ENCODE results near the gene LIME1. TPM values are rescaled to one million over a fixed set of nuclear protein-coding genes. Genes with fewer than 3 reads are reported as not detected.
"Not testable (repeated sequence)": the region's sequence is repeated elsewhere in the genome, so short reads cannot be mapped to it uniquely, and the experiment has no call there.

LIME1 gene
- total RNA-seq, 3 donors from 2014 or later, result 7.1 to 10.4 (median 9.3) TPM

DNA sequence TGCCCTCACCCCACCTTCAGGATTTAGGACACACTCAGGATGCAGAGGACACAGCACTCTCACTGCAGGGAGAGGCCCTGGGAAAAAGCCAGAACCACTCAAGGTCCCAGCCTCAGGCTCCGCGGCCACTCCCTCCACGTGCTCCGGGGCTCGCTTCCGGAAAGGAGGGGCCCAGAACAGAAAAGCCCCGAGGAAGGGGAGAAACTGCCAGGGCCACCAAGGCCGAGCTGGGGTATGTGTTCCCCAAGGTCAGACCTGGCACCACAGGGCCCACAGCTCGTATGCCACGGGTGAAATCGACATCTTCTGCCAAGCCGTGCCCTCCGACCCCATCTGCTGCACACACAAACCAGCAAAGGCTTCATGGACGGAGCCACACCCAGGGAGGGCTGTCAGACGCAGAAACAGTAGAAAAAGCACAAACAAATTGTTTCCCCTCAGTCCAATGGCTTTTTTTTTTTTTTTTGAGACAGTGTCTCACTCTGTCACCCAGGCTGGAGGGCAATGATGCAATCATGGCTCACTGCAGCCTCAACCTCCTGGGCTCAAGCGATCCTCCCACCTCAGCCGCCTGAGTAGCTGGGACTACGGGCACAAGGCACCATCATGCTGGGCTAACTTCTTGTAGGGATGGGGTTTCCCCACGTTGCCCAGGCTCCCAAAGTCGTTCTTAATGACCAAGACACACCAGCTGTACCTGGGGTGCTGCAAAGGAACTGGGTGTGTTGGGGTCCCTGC, 36.5 kb downstream of the LIME1 start:
- no peaks in the 10 kb centered on the region for H3K36me3 Mint-ChIP-seq (ENCODE audit: insufficient read depth)
- ATAC-seq, result no peak
- H3K4me1 Mint-ChIP-seq (ENCODE audit: low read depth), result peaks cover 2% of the 10 kb centered on the region
- no peak for DNase-seq
- H3K9me3 Mint-ChIP-seq, result no peaks in the 10 kb centered on the region
- H3K4me3 Mint-ChIP-seq, result no peak overlapping the region
- no peaks in the 10 kb centered on the region for H3K27me3 Mint-ChIP-seq (ENCODE audit: low read depth)

DNA sequence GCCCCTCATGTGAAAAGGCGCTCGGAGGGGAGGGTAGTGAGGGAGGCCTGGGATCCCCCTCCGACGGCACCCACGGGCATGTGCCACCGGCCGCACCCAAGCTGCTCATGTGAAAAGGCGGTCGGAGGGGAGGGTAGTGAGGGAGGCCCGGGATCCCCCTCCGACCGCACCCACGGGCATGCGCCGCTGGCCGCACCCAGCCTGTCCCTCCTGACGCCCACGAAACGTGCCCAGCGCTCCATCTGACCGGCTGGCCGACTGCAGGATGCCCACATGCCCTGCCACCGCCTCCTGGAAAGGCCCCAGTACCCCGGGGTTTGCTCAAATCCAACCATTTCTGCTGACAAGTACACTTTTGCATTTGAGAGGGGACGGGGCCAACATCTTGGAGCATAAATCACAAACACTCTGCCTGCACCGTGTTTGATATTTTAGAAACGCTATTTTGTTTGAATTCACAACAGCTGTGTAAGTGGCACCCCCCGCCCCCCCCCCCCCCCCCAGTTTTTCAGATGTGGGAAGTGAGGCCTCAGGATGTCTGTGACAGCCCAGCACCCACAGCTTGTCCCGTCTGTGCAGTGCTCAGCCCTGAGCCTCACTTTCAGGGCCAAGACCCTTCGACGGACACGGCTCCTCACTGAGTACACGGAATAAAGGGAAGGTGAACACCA, 37.2 kb downstream of the LIME1 start:
- no peak for ATAC-seq
- Mint-ChIP-seq H3K4me3 (no peak overlapping the region), H3K36me3 (ENCODE audit: insufficient read depth) (no peaks in the 10 kb centered on the region), H3K9me3 (no peaks in the 10 kb centered on the region), H3K27me3 (ENCODE audit: low read depth) (no peaks in the 10 kb centered on the region), H3K4me1 (ENCODE audit: low read depth) (peaks cover 2% of the 10 kb centered on the region)
- DNase-seq, result no peak

DNA sequence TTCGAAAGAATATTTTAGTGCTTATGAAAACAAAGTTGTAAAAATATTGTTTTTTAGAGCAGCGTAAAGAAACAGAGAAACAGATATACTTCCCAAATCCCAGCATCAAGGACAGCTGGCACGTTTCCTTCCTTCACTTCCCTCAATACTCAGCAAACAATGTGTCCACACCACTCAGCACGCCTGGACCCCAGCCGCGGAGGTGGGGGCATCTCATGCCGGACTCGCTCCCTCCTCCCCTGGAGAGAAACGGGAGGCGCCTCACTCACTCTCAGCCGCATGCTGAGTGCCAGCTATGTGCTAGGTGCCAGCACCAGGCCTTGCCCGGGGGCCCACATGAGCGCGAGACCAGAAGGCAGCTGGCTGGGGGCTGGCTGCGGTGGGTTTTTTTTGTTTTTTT, 37.8 kb downstream of the LIME1 start:
- Mint-ChIP-seq H3K4me3 (no peak overlapping the region), H3K4me1 (ENCODE audit: low read depth) (peaks cover 2% of the 10 kb centered on the region), H3K9me3 (no peaks in the 10 kb centered on the region), H3K27me3 (ENCODE audit: low read depth) (no peaks in the 10 kb centered on the region), H3K36me3 (ENCODE audit: insufficient read depth) (no peaks in the 10 kb centered on the region)
- ATAC-seq, result no peak
- DNase-seq, result no peak

DNA sequence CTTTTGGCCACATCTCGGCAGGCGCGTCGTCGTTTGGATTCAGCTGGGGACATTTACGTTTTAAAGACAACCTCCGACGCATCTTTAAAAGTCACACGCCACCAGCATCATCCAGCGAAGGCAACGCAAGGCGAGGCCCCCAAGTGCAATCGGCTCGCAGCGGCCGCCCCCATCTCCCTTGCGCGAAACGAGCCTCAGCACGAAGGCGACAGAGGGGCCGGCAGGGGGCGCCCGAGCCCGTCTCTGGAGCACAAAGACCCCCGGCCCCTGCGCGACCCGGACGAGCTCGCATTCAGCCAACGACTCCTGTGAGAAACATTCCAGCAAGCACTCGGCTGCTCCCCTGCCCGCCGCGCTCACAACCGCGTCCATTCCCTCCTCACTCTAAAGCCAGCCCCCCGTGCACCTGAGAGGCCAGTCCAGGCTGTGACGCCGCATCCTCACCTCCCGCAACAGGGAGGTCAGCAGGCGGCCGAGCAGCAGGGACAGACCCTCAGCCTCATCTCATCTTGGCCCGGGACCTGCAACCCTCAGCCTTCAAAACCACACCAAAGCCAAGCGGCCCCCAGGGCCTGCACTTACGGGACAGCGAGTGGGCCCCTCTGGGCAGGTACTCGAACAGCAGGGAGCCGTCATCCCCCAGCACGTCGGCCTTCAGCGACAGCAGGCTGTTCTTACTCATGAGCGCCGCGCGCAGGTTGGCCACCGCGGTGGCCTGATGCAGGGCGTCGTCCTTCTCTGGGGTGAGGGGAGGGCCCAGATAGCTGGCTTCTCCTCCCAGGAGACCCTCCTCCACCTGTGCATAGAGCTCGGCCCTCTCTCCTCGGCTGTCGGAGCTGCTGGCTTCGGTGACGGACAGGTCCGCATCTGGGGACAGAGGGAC, 38.9 kb downstream of the LIME1 start:
- Mint-ChIP-seq H3K27me3 (ENCODE audit: low read depth) (no peaks in the 10 kb centered on the region), H3K36me3 (ENCODE audit: insufficient read depth) (no peaks in the 10 kb centered on the region), H3K4me1 (ENCODE audit: low read depth) (peaks cover 2% of the 10 kb centered on the region), H3K9me3 (no peaks in the 10 kb centered on the region), H3K4me3 (no peak overlapping the region)
- peak; percentile 29 for DNase-seq
- no peak for ATAC-seq

DNA sequence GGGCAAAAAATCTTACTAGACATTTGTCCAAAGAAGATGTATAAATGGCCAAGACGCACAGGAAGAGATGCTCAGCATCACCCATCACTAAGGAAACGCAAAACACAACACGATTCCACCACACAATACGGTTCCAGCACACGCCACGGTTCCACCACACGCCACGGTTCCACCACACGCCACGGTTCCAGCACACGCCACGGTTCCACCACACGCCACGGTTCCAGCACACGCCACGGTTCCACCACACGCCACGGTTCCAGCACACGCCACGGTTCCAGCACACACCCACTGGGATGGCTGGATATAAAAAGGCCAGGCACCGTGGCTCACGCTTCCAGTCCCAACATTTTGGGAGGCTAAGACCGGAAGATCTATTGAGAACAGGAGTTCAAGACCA, 40.4 kb downstream of the LIME1 start:
- not testable (repeated sequence) for DNase-seq; H3K4me3 Mint-ChIP-seq; H3K36me3 Mint-ChIP-seq (ENCODE audit: insufficient read depth); H3K9me3 Mint-ChIP-seq; H3K4me1 Mint-ChIP-seq (ENCODE audit: low read depth); H3K27me3 Mint-ChIP-seq (ENCODE audit: low read depth); ATAC-seq

DNA sequence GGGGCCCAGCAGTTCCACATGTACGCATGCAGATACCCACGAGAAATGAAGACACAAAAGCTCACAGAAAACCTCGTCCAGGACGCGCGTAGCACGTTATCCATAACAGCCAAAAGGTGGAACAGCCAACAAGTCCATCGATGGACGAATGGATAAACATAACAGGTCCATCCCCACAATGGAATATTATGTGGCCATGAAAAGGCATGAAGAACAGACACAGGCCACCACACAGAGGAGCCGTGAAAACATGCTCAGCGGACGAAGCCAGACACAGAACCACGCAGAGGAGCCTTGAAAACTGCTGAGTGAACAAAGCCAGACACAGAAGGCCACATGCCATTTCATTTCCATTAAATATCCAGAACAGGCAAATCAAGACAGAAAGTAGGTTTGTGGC, 41.1 kb downstream of the LIME1 start:
- ATAC-seq (no peak), DNase-seq (no peak)
- no peaks in the 10 kb centered on the region for H3K27me3 Mint-ChIP-seq (ENCODE audit: low read depth)
- H3K9me3 Mint-ChIP-seq, result no peaks in the 10 kb centered on the region
- no peak overlapping the region for H3K4me3 Mint-ChIP-seq
- peaks cover 14% of the 10 kb centered on the region for H3K4me1 Mint-ChIP-seq (ENCODE audit: low read depth)
- H3K36me3 Mint-ChIP-seq (ENCODE audit: insufficient read depth), result no peaks in the 10 kb centered on the region

DNA sequence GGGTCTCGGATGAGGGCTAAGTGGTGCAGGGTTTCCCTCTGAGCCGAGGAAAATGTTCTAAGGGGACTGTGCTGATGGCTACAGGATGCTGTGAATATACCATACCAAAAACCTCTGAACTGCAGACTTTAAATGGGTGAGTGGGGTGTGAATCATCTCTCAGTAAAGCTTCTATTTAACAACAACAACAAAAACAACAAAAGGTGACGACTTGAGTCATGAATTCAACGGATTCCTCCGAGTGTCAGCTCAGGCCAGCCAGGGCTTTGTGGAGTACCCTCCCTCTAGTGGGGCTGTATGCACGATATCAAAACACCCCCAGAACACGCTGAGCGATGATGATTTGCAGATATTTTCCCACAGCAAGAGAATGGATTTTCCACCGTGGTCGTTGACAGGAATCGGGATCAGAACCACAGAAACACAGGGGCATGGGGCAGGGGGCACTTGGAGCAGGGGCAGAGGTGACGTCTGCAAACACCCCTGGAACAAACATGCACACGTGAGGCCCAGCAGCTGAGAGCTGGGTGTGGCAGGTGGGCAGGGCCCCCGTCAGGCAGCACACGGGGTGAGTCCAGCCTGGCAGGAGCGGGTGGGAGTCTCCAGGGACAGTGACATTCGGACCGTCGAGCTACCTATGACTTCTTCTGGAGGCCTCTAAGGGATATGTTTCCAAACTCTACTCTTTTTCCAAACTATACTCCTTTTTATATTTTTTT, 41.7 kb downstream of the LIME1 start:
- ATAC-seq (no peak), DNase-seq (no peak)
- Mint-ChIP-seq H3K36me3 (ENCODE audit: insufficient read depth) (no peaks in the 10 kb centered on the region), H3K9me3 (no peaks in the 10 kb centered on the region), H3K4me3 (no peak overlapping the region), H3K27me3 (ENCODE audit: low read depth) (no peaks in the 10 kb centered on the region), H3K4me1 (ENCODE audit: low read depth) (peaks cover 15% of the 10 kb centered on the region)

DNA sequence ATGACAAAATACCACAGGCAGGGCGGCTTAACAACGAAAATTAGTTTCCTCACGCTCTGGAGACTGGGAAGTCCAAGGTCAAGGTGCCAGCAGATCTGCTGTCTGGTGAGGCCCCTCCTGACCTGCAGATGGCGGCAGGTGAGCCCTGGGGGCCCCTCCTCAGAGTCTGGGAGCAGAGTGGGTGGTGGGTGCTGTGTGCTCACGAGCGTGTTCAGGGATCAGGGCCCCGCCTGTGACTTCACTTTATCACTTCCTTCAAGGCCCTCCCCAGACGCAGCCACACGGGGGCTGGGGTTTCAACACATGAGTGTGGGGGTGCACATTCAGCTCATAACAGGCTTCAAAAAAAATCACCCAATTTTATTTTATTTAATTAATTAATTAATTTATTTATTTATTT, 42.4 kb downstream of the LIME1 start:
- H3K36me3 Mint-ChIP-seq (ENCODE audit: insufficient read depth), result no peaks in the 10 kb centered on the region
- H3K4me3 Mint-ChIP-seq, result no peak overlapping the region
- no peaks in the 10 kb centered on the region for H3K9me3 Mint-ChIP-seq
- DNase-seq (no peak), ATAC-seq (no peak)
- peaks cover 15% of the 10 kb centered on the region for H3K4me1 Mint-ChIP-seq (ENCODE audit: low read depth)
- H3K27me3 Mint-ChIP-seq (ENCODE audit: low read depth), result no peaks in the 10 kb centered on the region

DNA sequence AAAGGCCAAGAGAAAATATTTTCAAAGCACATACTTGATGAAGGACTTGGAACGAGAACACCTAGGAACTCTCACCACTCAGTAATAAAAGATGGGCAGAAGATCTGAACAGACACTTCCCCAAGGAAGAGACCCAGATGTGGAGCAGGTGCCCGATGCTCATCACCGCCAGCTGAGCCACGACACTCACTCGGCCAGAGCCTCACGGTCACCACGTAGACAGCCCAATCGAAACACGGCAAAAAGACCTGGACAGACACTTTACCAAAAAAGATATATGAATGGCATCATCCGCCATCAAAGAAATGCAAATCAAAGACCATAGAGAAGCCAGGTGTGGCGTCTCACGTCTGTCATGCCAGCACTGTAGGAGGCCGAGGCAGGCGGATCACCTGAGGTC, 44.7 kb downstream of the LIME1 start:
- Mint-ChIP-seq H3K4me3 (no peak overlapping the region), H3K9me3 (no peaks in the 10 kb centered on the region), H3K27me3 (ENCODE audit: low read depth) (no peaks in the 10 kb centered on the region), H3K36me3 (ENCODE audit: insufficient read depth) (no peaks in the 10 kb centered on the region), H3K4me1 (ENCODE audit: low read depth) (peaks cover 15% of the 10 kb centered on the region)
- ATAC-seq (no peak), DNase-seq (no peak)

DNA sequence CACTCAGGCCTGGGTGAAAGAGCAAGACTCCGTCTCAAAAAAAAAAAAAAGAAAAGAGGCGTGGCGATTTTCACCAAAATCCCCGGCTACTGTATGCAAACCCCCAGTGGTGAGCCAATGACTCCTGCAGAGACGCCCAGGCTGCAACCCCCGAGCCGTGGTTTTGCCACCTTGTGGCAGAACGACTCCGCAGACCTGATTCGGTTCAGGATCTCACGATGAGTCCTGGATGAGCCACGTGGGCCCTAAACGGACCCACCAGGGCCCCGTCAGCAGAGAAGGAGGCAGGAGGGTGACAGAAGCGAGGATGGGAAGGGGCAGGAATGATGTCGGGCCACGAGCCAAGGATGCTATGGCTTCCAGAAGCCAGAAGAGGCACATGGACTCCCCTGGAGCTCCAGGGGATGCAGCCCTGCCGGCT, 45.6 kb downstream of the LIME1 start:
- peak; percentile 87 to 98 for ATAC-seq
- H3K27me3 Mint-ChIP-seq (ENCODE audit: low read depth), result no peaks in the 10 kb centered on the region
- H3K4me1 Mint-ChIP-seq (ENCODE audit: low read depth), result peaks cover 15% of the 10 kb centered on the region
- no peaks in the 10 kb centered on the region for H3K36me3 Mint-ChIP-seq (ENCODE audit: insufficient read depth)
- H3K9me3 Mint-ChIP-seq, result no peaks in the 10 kb centered on the region
- no peak overlapping the region for H3K4me3 Mint-ChIP-seq
- peak; percentile 58 for DNase-seq

DNA sequence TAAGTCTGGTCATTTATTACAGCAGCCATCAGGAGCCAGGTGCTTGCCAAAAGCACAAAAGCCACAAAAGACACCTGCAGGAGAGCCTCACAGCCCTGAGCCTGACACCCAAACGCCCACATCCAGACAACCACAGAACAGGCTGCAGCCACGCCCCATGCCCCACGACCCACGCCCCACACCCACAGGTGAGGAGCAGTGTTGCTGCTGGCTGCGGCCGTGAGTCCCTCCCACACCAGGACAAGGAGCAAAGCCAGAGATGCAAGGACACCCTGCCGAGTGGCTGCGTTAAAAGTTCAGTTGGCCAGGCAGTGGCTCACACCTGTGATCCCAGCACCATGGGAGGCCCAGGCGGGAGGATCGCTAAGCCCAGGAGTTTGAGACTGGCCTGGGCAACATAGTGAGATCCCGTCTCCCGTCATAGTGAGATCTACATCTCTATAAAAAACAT, 46.1 kb downstream of the LIME1 start:
- Mint-ChIP-seq H3K27me3 (ENCODE audit: low read depth) (no peaks in the 10 kb centered on the region), H3K4me1 (ENCODE audit: low read depth) (peaks cover 15% of the 10 kb centered on the region), H3K4me3 (no peak overlapping the region), H3K36me3 (ENCODE audit: insufficient read depth) (no peaks in the 10 kb centered on the region), H3K9me3 (no peaks in the 10 kb centered on the region)
- ATAC-seq, result no peak
- no peak for DNase-seq

DNA sequence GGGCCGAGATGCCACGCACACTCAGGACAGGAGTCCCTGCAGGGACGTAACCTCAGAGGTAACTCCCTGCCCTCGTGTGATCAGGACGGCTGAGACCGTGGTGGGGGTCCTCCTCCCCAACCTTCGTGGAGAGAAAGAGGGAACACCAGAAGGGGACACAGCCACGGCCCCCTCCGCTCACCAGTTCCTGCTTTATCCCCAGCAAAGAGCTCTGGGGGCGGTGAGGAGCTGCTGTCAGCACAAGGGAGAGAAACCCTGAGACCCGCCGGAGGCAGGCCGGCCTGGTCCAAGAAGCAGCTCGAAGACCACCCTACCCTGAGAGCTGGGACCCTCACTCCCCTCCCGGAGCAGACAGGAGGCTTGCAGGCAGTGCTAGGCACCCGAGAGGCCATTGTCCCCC, 47.5 kb downstream of the LIME1 start:
- Mint-ChIP-seq H3K4me1 (ENCODE audit: low read depth) (peaks cover 15% of the 10 kb centered on the region), H3K36me3 (ENCODE audit: insufficient read depth) (no peaks in the 10 kb centered on the region), H3K4me3 (no peak overlapping the region), H3K27me3 (ENCODE audit: low read depth) (no peaks in the 10 kb centered on the region), H3K9me3 (no peaks in the 10 kb centered on the region)
- ATAC-seq (no peak), DNase-seq (no peak)

DNA sequence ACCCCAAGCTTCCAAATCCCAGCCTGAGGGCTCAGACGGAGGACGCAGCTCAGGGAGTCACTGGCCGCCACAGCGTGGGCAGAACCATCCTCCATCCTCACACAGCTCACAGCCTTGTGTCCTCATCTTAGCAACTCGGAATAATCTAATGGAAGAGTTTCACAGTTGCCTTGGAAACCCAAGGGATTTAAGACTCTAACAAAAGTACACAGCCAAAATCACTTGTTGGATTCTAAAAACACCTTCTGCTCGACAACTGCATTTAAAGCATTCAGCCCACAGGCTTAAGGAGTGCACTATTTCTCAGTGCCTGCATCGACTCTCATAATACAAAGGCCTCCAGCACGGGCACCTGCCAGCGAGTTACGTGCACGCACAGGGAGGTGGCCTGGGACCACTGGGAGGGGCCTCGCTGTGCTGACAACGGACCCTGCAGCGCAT, 49.2 kb downstream of the LIME1 start:
- H3K9me3 Mint-ChIP-seq, result no peaks in the 10 kb centered on the region
- no peak for DNase-seq
- H3K27me3 Mint-ChIP-seq (ENCODE audit: low read depth), result no peaks in the 10 kb centered on the region
- no peaks in the 10 kb centered on the region for H3K36me3 Mint-ChIP-seq (ENCODE audit: insufficient read depth)
- H3K4me3 Mint-ChIP-seq, result no peak overlapping the region
- H3K4me1 Mint-ChIP-seq (ENCODE audit: low read depth), result peaks cover 15% of the 10 kb centered on the region
- no peak for ATAC-seq

DNA sequence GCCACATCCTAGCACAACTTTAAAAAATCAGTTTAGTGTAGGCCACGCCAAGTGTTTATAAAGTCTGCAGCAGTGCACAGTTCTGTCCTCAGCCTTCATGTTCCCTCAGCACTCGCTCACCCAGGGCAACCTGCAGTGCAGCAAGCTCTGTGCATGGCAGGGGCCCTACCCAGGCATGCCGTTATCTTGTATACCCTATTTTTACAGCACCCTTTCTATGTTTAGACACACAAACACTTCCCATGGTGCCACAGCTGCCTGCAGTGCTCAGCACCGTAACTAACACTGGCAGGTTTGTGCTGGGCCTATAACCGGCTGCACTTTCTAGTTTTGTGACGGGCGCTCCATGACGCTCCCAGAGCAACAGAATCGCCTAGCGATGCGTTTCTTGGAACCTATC, 50.8 kb downstream of the LIME1 start:
- Mint-ChIP-seq H3K27me3 (ENCODE audit: low read depth) (peaks cover 3% of the 10 kb centered on the region), H3K36me3 (ENCODE audit: insufficient read depth) (no peaks in the 10 kb centered on the region), H3K9me3 (no peaks in the 10 kb centered on the region), H3K4me3 (no peak overlapping the region), H3K4me1 (ENCODE audit: low read depth) (peaks cover 6% of the 10 kb centered on the region)
- no peak for DNase-seq
- ATAC-seq, result no peak
